Lower leg skin (tissue), 4 donors: ENCODE data around the gene ZNF428. TPM values are rescaled to one million over a fixed set of nuclear protein-coding genes. Genes with fewer than 3 reads are reported as not detected.

Experiments used
- DNase-seq, 2 donors: peaks; one replicate each; pipeline ENCODE4 v3.0.0-alpha.2; 2019; ENCODE audit warnings: low spot score in 2 of 2
- H3K4me3 ChIP-seq: fragments of 200-600 bp; sonication (generic); 2 replicates; pipeline ENCODE4 v1.5.1; 2017; ENCODE audit warnings: mild to moderate bottlenecking, low read depth; ENCODE audit not compliant: poor library complexity, severe bottlenecking
- POLR2A ChIP-seq, 2 donors: fragments of 450-650 bp; IDR thresholded peaks; one replicate each; pipeline ENCODE4 v1.6.1; 2016 to 2017; ENCODE audit warnings: antibody characterized with exemption in 2 of 2, mild to moderate bottlenecking in 1 of 2, moderate library complexity in 1 of 2
- WGBS, 2 donors: methylation state at CpG; one replicate each; pipeline ENCODE4 v1.1.5; 2018; 5-methylcytosine and 5-hydroxymethylcytosine counted together
- intact Hi-C: fragments of 100-400 bp; cut with DNase I; formaldehyde crosslinking; loops from one replicate; pipeline ENCODE4 v1.15.0; 2023; ENCODE audit warnings: low total_unique reads
- total RNA-seq, 4 donors: library from RNA; depleted of rRNA; stranded (reverse); fragments of >200 nt; gene quantifications; one replicate each; pipeline ENCODE4 v1.1.0, GENCODE V29; 2016
- TF ChIP-seq, protein P1 (sequence below), 3 donors: fragments of 450-650 bp; IDR thresholded peaks; one replicate each; pipeline ENCODE4 v1.5.1; 2016; ENCODE audit warnings: antibody characterized with exemption in 3 of 3, mild to moderate bottlenecking in 3 of 3, moderate library complexity in 2 of 3

ZNF428 gene
- total RNA-seq, 4 donors from 2014 or later = 5.3 to 27.3 (median 15.1) TPM

DNA sequence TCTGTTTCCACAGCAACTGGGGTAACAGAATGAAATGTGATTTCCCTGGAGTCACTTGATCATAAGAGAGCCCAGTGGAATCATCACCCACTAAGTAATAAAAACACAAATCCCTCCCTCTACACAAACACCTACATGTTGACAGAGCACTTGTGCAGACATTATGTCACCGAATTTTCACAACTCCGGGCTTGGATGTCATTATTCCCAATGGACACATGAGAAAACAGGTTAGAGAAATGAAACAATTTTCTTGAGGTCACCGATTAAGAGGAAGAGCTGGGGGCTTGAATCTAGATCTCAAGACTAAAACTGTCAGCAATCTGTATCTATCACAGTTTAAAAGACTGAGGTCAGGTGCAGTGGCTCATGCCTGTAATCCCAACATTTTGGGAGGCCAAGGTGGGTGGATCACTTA, 47.2 kb downstream of the ZNF428 start:
- DNase-seq = no peak
- intact Hi-C loops = no loop called here
- no peak overlapping the region for H3K4me3 ChIP-seq
- 86 to 89% methylated on average over 3 of the region's 3 CpGs for WGBS, 2 donors
- TF ChIP-seq, protein P1, sequence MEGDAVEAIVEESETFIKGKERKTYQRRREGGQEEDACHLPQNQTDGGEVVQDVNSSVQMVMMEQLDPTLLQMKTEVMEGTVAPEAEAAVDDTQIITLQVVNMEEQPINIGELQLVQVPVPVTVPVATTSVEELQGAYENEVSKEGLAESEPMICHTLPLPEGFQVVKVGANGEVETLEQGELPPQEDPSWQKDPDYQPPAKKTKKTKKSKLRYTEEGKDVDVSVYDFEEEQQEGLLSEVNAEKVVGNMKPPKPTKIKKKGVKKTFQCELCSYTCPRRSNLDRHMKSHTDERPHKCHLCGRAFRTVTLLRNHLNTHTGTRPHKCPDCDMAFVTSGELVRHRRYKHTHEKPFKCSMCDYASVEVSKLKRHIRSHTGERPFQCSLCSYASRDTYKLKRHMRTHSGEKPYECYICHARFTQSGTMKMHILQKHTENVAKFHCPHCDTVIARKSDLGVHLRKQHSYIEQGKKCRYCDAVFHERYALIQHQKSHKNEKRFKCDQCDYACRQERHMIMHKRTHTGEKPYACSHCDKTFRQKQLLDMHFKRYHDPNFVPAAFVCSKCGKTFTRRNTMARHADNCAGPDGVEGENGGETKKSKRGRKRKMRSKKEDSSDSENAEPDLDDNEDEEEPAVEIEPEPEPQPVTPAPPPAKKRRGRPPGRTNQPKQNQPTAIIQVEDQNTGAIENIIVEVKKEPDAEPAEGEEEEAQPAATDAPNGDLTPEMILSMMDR (IDR thresholded peaks at IDR 0.05) = no peak
- no peak for TF ChIP-seq POLR2A (IDR thresholded peaks at IDR 0.05)

DNA sequence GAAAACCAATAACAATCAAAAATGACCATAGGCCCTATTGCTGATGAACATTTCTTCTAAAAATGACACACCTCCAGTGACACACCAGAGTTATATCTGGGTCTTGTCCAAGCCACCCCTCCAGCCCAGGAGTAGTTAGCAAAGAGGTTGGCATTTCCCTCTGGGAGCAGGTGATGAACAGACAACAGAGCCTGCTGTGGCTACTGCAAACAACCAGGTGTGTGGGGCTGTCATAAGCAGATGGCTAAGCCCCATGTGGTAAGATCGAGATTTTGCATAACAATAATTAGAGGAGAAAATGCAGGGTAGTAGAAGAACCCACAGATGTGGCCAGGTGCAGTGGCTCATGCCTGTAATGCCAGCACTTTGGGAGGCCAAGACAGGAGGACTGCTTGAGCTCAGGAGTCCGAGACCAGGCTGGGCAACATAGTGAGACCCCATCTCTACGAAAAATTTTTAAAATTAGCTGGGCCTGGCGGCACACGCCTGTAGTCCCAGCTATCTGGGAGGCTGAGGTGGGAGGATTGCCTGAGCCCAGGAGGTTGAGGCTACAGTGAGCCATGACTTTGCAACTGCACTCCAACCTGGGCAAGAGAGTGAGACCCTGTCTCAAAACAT, 49.1 kb downstream of the ZNF428 start:
- TF ChIP-seq POLR2A (IDR thresholded peaks at IDR 0.05) = no peak
- no peak for DNase-seq
- no peak overlapping the region for H3K4me3 ChIP-seq
- WGBS, 2 donors = 86 to 87% methylated on average over 5 of the region's 5 CpGs
- intact Hi-C loops = no loop called here

DNA sequence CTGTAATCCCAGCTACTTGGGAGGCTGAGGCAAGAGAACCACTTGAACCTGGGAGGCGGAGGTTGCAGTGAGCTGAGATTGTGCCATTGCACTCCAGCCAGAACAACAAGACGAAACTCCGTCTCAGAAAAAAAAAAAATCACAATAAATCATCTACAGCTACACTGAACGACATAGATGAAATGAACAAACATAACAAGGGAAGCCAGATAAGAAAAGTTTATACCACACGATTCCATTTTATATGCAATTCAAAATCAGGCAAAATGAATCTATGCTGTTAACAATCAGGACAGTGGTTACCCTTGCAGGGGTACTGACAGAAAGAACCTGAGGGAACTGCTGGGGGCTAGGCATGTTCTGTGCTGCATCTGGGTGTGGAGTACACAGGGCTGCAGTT, 49.8 kb downstream of the ZNF428 start:
- DNase-seq = no peak
- no peak overlapping the region for H3K4me3 ChIP-seq
- intact Hi-C loops = no loop called here
- 86 to 88% methylated on average over 5 of the region's 5 CpGs for WGBS, 2 donors
- TF ChIP-seq, protein P1 (IDR thresholded peaks at IDR 0.05) = no peak
- no peak for TF ChIP-seq POLR2A (IDR thresholded peaks at IDR 0.05)

DNA sequence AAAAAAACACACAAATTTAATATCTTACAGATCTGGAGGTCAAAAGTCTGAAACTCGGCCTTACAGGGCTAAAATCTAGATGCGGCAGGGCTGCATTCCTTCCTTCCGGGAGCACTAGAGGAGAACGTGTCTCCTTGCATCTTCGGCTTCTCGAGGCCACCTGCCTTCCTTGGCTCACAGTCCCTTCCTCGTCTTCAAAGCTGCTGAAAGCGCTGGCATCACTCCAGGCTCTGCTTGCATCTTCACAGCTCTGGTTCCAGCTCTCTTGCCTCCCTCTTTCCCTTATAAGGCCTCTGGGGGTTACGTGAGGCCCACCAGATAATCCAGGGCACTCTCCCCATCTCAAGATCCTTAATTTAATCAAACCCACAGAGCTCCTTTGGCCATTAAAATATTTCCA, 54.6 kb downstream of the ZNF428 start:
- TF ChIP-seq, protein P1 (IDR thresholded peaks at IDR 0.05) = no peak
- TF ChIP-seq POLR2A (IDR thresholded peaks at IDR 0.05) = no peak
- H3K4me3 ChIP-seq = no peak overlapping the region
- DNase-seq = no peak
- intact Hi-C loops = no loop called here
- WGBS, 2 donors = 69 to 70% methylated on average over 9 of the region's 9 CpGs

DNA sequence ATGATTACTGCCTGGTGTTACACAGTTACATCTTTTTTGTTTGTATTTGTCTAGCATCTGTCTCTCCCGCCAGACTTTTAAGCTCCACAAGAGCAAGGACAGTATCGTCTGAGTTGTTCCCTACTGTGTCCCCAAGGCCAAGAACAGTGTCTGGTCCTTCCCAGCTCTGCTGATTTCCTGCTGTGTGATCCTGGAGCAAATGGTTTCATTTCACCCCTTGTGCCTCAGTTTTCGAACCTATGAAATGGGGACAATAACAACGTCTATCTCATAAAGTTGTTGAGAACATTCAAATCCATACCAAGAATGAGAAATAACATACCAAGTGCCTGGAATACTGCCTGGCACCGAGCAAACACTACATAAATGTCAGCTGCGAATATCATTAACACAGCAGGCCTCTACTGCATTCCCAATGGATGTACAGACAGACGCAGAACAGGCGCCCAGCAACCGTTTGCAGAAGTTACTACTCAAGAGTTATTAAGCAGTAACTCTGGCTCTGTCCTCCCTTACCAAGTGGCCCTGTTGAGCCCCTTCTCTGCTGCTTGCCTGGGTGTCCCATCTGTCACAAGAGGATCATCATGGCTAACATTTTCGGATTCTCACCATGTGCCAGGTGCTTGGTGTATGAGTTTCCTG, 55.5 kb downstream of the ZNF428 start:
- no peak overlapping the region for H3K4me3 ChIP-seq
- intact Hi-C loops = no loop called here
- TF ChIP-seq, protein P1 (IDR thresholded peaks at IDR 0.05) = no peak
- no peak for TF ChIP-seq POLR2A (IDR thresholded peaks at IDR 0.05)
- DNase-seq = no peak
- 87 to 89% methylated on average over 10 of the region's 10 CpGs for WGBS, 2 donors

DNA sequence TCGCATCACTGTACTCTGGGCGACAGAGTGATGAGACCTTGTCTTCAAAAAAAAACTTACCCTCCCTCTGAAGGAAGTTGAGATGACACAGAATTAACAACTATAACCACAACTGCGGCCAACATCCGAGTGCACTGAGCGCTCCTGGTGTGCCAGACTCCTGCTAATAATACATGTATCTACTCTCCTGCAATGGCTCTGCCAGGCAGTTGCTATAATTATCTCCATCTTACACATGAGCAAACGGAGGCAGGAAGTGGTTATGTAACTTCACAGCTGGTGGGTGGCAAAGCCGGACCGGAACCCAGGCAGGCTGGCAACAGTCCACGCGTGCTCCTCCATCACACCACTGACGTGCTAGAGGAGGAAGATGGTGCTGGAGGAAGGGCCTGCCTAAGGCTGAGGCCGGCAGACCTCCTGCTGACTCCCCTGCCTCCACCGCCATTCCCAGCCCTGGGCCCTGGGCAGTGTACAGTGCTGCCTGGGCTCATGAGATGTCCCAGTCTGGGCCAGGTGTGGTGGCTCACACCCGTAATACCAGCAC, 56.7 kb downstream of the ZNF428 start:
- 52 to 64% methylated on average over 13 to 14 of the region's 14 CpGs for WGBS, 2 donors
- peak; percentile 76 to 94 for DNase-seq
- intact Hi-C loops = no loop called here
- TF ChIP-seq POLR2A (IDR thresholded peaks at IDR 0.05) = no peak
- TF ChIP-seq, protein P1 (IDR thresholded peaks at IDR 0.05) = no peak
- H3K4me3 ChIP-seq = no peak overlapping the region
